Activated naive CD4-positive, alpha-beta T cell (primary cell): ENCODE results near the gene XIRP2.
A peak's percentile ranks its signal among the peaks of the same experiment; 100 is the strongest.
"Not testable (repeated sequence)": the region's sequence is repeated elsewhere in the genome, so short reads cannot be mapped to it uniquely, and the experiment has no call there.

Source experiments
- DNase-seq, 4 experiments: peaks; one replicate each; lab custom pipeline; 2025; lab: John Stamatoyannopoulos, UW

XIRP2 gene

DNA sequence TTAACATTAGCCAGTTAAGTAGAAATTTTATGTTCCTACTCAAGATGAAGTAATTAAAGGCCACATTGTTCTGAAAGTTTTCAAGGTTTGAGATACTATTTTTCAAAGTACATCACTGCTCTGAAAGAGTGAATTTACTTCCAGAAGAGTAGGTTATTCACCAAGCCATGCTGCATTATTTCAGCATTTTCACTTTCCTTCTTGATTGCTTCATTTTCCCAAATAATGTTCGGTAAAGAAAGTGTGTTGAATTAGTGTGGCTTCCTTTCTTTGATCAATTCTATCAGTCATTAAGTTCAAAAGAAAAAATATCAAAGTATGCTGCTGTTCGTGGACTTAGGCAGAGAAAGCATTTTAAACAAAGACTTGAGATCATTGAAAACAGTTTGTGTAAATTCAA lies 310.3 kb downstream of the XIRP2 start:
- no peak for DNase-seq

GRCh38 chr2:167200019-167200418 lies 311.7 kb downstream of the XIRP2 start:
- no peak for DNase-seq

DNA sequence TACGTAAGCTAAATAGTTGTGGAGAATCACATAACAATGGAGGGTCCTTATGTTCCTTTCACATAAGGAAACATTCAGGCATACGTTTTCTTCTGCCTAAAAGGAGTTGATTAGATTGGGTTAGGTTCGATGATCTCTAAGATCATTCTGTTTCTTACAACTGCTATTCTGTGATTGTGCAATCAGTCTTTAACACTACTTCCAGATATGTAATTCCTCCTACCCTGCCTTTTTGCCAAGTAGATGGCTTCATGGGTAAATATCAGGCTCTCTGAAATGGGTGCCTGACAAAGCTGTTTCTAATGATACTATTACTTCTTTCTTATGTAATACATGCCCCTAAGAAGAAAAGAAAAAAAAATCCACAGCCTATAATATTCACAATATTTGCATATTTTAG lies 321.5 kb downstream of the XIRP2 start:
- no peak for DNase-seq

GRCh38 chr2:167212014-167212648 lies 323.9 kb downstream of the XIRP2 start:
- DNase-seq: no peak

- DNase-seq: no peak
Measured at GRCh38 chr2:167215595-167215994, 327.3 kb downstream of the XIRP2 start.

GRCh38 chr2:167237478-167237877 lies 349.2 kb downstream of the XIRP2 start:
- DNase-seq: no peak

DNA sequence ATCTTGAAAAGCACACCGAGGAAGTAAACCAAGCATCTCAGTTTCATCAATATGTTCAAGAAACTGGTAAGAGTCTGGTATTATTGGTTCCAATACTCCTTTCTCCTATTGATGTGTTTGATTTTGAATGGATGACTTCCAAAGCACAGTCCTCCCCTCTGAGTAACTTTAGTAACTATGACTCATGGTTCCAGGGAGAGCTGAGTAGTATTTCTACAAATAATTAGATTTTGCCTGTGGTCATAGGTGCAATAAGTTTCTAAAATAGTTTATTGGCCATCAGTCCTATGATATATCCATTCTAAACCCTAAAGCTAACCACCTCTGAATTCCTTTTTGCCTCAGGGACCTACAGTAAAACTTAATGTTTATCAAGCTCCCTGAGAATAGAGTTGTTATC lies 352.4 kb downstream of the XIRP2 start:
- DNase-seq: no peak

GRCh38 chr2:167249197-167249596 lies 360.9 kb downstream of the XIRP2 start:
- DNase-seq: no peak

DNA sequence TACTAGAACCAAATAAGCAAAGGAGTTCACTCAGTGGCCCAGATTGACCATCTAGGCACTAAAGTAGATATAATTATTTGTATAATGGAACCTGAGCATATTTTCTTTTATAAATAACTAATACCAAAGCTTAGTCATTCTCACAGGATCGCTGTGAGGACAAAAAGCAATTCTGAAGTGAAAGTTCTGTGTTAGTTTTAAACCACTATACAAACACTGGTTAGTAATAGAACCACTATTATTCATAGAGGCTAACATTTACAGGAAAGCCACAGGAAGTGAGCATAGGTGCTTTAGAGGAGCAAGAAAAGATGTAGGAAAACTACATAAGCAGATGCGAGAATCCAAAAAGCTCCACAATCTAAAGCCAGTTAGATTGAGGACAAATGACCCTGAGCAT lies 364.7 kb downstream of the XIRP2 start:
- no peak for DNase-seq

DNA sequence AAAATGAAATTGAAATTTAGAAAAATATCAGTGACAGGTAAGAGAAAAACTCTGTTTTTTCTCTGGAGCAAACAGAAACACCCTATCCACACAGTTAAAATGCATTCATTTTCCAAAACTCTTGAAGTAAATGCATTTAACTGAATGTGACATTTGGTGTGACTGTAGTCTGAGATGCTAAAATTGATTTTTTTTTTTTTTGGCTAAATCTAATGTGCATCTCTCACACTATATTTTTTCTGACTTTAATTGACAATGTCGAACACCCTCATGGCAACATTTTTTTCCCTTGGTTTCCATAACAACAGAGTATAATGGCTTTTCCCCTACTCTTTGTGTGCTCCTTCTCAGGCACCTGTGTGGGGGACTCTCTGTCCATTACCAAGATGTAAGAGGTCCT lies 366.4 kb downstream of the XIRP2 start:
- DNase-seq: no peak

DNA sequence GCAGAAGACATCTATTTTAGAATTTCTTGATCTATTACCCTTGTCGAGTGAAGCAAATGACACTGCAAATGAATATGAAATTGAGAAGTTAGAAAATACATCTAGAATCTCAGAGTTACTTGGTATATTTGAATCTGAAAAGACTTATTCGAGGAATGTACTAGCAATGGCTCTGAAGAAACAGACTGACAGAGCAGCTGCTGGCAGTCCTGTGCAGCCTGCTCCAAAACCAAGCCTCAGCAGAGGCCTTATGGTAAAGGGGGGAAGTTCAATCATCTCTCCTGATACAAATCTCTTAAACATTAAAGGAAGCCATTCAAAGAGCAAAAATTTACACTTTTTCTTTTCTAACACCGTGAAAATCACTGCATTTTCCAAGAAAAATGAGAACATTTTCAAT lies 370.4 kb downstream of the XIRP2 start:
- DNase-seq: no peak

GRCh38 chr2:167264380-167264779 lies 376.1 kb downstream of the XIRP2 start:
- no peak for DNase-seq

DNA sequence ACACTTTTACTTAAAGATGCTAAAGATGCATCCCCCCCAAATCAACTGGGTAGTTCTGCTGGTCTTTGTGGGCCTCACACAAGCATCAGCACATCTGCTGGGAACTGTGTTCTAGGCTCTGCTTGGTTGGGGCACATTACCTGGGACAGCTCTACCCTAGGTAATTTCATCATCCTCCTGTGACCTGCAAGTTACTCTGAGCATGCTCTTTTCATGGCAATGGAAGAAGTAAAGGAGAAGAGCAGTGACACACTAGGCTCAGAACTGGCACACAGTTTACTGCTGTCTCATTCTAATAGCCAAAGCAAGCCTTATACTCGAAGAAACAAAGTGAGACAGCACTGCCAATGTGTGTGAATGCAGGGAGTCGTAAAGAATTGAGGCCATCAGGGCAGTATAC lies 376.7 kb downstream of the XIRP2 start:
- DNase-seq: no peak

GRCh38 chr2:167265722-167266121 lies 377.4 kb downstream of the XIRP2 start:
- no peak for DNase-seq

GRCh38 chr2:167268245-167268644 lies 380.0 kb downstream of the XIRP2 start:
- not testable (repeated sequence) for DNase-seq

DNA sequence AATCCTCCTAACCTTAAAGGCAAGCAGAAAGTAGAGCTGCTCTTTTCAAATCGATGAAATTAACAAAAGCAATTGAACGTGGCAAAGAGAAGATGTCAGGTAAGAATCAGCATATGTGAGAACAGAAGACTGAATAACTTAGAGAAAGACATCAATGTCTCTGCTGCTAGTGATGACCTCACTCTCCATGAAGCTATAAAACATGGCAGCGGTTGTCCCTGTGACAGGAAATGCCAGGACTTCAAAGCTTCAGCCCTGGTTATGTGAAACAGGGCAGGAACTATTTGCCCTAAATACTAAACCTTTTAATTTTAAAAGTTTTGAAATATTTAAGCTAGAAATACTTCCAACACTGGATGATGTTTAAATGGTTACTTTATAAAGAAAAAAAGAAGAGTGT lies 383.7 kb downstream of the XIRP2 start:
- no peak for DNase-seq

DNA sequence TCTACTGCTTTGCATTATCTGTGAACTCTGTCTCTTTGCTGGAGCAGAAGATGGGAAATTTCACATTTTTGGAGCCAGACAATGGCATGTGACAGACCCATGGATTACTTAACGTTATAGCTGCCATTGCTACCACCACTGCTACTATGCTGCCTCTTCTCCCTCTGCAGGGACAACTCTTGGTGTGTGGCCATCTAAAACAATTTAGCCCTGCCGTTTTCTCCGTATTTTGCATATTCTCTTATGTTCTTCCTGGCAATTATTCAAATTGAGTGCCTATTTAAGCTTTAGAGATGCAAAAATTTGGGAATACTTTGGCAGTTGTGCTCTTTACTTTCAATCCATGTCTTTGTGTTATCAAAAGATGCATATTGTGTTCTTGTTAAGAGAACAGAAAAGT lies 386.8 kb downstream of the XIRP2 start:
- DNase-seq: no peak

- DNase-seq: no peak
Measured at GRCh38 chr2:167279810-167280209, 391.5 kb downstream of the XIRP2 start.

GRCh38 chr2:167287212-167287611 lies 398.9 kb downstream of the XIRP2 start:
- no peak for DNase-seq

- no peak for DNase-seq
Measured at GRCh38 chr2:167289651-167290410, 401.6 kb downstream of the XIRP2 start.

- DNase-seq: peak in 2 of 4 experiments; percentile 10 to 22
Measured at GRCh38 chr2:167292430-167293171, 404.3 kb downstream of the XIRP2 start, which contains the start of gene B3GALT1. Gene B3GALT1, plus strand, starts transcription at chr2:167293001.

- DNase-seq: no peak
Measured at GRCh38 chr2:167293172-167293781, 405.0 kb downstream of the XIRP2 start.
